PC-9 (cell line): Measurements from ENCODE around the gene SCRN3. TPM values are rescaled to one million over a fixed set of nuclear protein-coding genes. Genes with fewer than 3 reads are reported as not detected.

Source experiments
- Bru-seq: library from RNA; stranded (reverse); fragments of 400-500 nt; gene quantifications from one replicate; lab custom pipeline; 2021; lab: Mats Ljungman, UMichigan
- BruChase-seq, 2 experiments: library from RNA; stranded (reverse); fragments of 400-500 nt; gene quantifications; one replicate each; lab custom pipeline; 2021; lab: Mats Ljungman, UMichigan
- BruUV-seq: library from RNA; stranded (reverse); fragments of 400-500 nt; replicated peaks from 2 replicates; lab custom pipeline; 2021; lab: Mats Ljungman, UMichigan
- CTCF ChIA-PET: fragments of 300-600 bp; sonication (Branson Sonifier 250); formaldehyde crosslinking; loops from one replicate; lab custom pipeline; 2022; ENCODE audit warnings: antibody characterized with exemption; lab: Charles Lee
- POLR2A ChIA-PET: fragments of 300-600 bp; sonication (Branson Sonifier 250); formaldehyde crosslinking; loops from one replicate; lab custom pipeline; 2022; ENCODE audit warnings: antibody characterized with exemption; ENCODE audit not compliant: unreplicated experiment; lab: Charles Lee
- DNase-seq, 2 experiments: peaks; one replicate each; pipeline versions ENCODE4 v3.0.0 to v3.0.0-alpha.2; 2015 to 2022; ENCODE audit warnings: mixed read lengths in 1 of 2
- H2AFZ ChIP-seq: fragments of 200-600 bp; sonication (generic); 2 replicates; pipeline ENCODE4 v1.8.1; 2017; ENCODE audit warnings: antibody characterized with exemption
- H3F3A ChIP-seq: fragments of 200-600 bp; sonication (generic); 2 replicates; pipeline ENCODE4 v1.8.1; 2017; ENCODE audit warnings: antibody characterized with exemption, mild to moderate bottlenecking, low read depth; ENCODE audit not compliant: insufficient read depth
- H3K27ac ChIP-seq: fragments of 200-600 bp; sonication (generic); 2 replicates; pipeline ENCODE4 v1.6.1; 2016; ENCODE audit warnings: mixed run types
- H3K27me3 ChIP-seq: fragments of 200-600 bp; sonication (generic); 2 replicates; pipeline ENCODE4 v1.6.1; 2016; ENCODE audit warnings: low read depth, mixed run types; ENCODE audit not compliant: insufficient read depth
- H3K36me3 ChIP-seq: fragments of 200-600 bp; sonication (generic); 2 replicates; pipeline ENCODE4 v1.6.1; 2016; ENCODE audit warnings: low read depth, mixed run types
- H3K4me1 ChIP-seq: fragments of 200-600 bp; sonication (generic); replicated peaks from 2 replicates; pipeline ENCODE4 v1.6.1; 2016; ENCODE audit warnings: mixed run types; ENCODE audit not compliant: insufficient read depth
- H3K4me2 ChIP-seq: fragments of 200-600 bp; sonication (generic); 2 replicates; pipeline ENCODE4 v1.6.1; 2017; ENCODE audit warnings: mixed run types
- H3K4me3 ChIP-seq: fragments of 200-600 bp; sonication (generic); 2 replicates; pipeline ENCODE4 v1.6.1; 2016; ENCODE audit warnings: mixed run types
- H3K79me2 ChIP-seq: fragments of 200-600 bp; sonication (generic); 2 replicates; pipeline ENCODE4 v1.6.1; 2017; ENCODE audit warnings: low read depth, mixed run types
- H3K9me2 ChIP-seq: fragments of 200-600 bp; sonication (generic); 2 replicates; pipeline ENCODE4 v1.8.1; 2017; ENCODE audit warnings: mild to moderate bottlenecking; ENCODE audit not compliant: insufficient read depth
- H3K9me3 ChIP-seq: fragments of 200-600 bp; sonication (generic); 2 replicates; pipeline ENCODE4 v1.8.1; 2016; ENCODE audit warnings: low read depth; ENCODE audit not compliant: insufficient read depth
- H4K20me1 ChIP-seq: fragments of 200-600 bp; sonication (generic); 2 replicates; pipeline ENCODE4 v1.8.1; 2017; ENCODE audit not compliant: insufficient read depth
- CTCF ChIP-seq: fragments of 200-600 bp; sonication (generic); conservative IDR thresholded peaks from 2 replicates; pipeline ENCODE4 v1.6.1; 2017; ENCODE audit warnings: mixed run types, antibody characterized with exemption, mild to moderate bottlenecking, moderate library complexity
- EZH2 ChIP-seq: fragments of 200-600 bp; sonication (generic); IDR thresholded peaks from 2 replicates; pipeline ENCODE4 v1.8.0; 2017; ENCODE audit warnings: antibody characterized with exemption, low read depth
- intact Hi-C: fragments of 100-400 bp; cut with micrococcal nuclease; formaldehyde crosslinking; loops from one replicate; pipeline ENCODE4 v1.10.0; 2022; ENCODE audit not compliant: unreplicated experiment
- long read RNA-seq: library from polyadenylated mRNA; stranded (forward); transcript quantifications from one replicate; pipeline ENCODE4 v2.0.0, GENCODE V29; 2022
- total RNA-seq: library from RNA; stranded (reverse); gene quantifications from 2 replicates; pipeline ENCODE4 v1.2.3, GENCODE V29; 2021

The SCRN3 gene
- total RNA-seq (26.9 and 28.7 TPM in 2 replicates), Bru-seq, nascent RNA (percentile 62 among the genes with signal in this experiment), BruChase-seq, experiment 1, labeled RNA remaining after a 2-hour chase (percentile 65 among the genes with signal in this experiment), BruChase-seq, experiment 2, labeled RNA remaining after a 6-hour chase (percentile 58 among the genes with signal in this experiment)
- long read RNA-seq, transcript SCRN3-201 (8 exons, 3,037 nt) = major isoform, 9 of 29 reads
- long read RNA-seq, partial matches to known transcripts = 5 of 29 reads
- long read RNA-seq, other reads (novel, unspliced or antisense) = 15 of 29 reads

- H4K20me1 ChIP-seq = peaks cover 13% of the 10 kb centered on the region; the same call in 1 of the 2 replicates
- intact Hi-C loops = loop anchor here (1.0 to 5.0 kb wide), 2 partner anchors 47 to 152 kb away; no protein-coding TSS in a partner anchor
- peak within 1 kb of the TSS; percentile 95 for H3K4me2 ChIP-seq
- TSS peak; percentile 32 for BruUV-seq
- peak within 1 kb of the TSS; percentile 40 for H3K27ac ChIP-seq
- no peaks in the 10 kb centered on the region for H3K9me3 ChIP-seq
- H2AFZ ChIP-seq = peak within 1 kb of the TSS; percentile 93
- TF ChIP-seq CTCF (no peak), EZH2 (no peak)
- peak; percentile 88 to 91 for DNase-seq
- ChIA-PET POLR2A (interaction anchor here (0.6 to 0.9 kb wide), 5 partner anchors 26 to 936 kb away, joined by 3 to 8 read pairs (median 5); no protein-coding TSS in a partner anchor), CTCF (interaction anchor here (0.6 to 2.8 kb wide), 4 partner anchors 67 to 1650 kb away, joined by 3 to 15 read pairs (median 5); no protein-coding TSS in a partner anchor)
- peaks cover 51% of the 10 kb centered on the region for H3K79me2 ChIP-seq
- peaks cover 29% of the 10 kb centered on the region for H3F3A ChIP-seq
- no peaks in the 10 kb centered on the region for H3K9me2 ChIP-seq
- H3K27me3 ChIP-seq = no peaks in the 10 kb centered on the region
- peak within 1 kb of the TSS; percentile 81 for H3K4me3 ChIP-seq
- 0 out of 2 replicates have a peak, but pooled peaks cover 11% of the 10 kb centered on the region for H3K36me3 ChIP-seq
- H3K4me1 ChIP-seq = peaks cover 27% of the 10 kb centered on the region
Observed at GRCh38 chr2:174395284-174395968, at the start of gene SCRN3. TSS of gene SCRN3 (plus strand) at chr2:174395730. CDS start at chr2:174398284, 2,554 bp downstream.

- no peak overlapping the region for H3K27ac ChIP-seq
- no peak overlapping the region for H2AFZ ChIP-seq
- BruUV-seq = no TSS peak
- no peaks in the 10 kb centered on the region for H4K20me1 ChIP-seq
- POLR2A ChIA-PET = no interaction called here
- no peak overlapping the region for H3K4me3 ChIP-seq
- H3K79me2 ChIP-seq = no peaks in the 10 kb centered on the region
- CTCF ChIA-PET = interaction anchor here (0.7 to 1.2 kb wide), 3 partner anchors 147 to 948 kb away, joined by 3 to 6 read pairs (median 4); no protein-coding TSS in a partner anchor
- no peaks in the 10 kb centered on the region for H3K9me2 ChIP-seq
- intact Hi-C loops = no loop called here
- no peaks in the 10 kb centered on the region for H3K27me3 ChIP-seq
- H3K9me3 ChIP-seq = no peaks in the 10 kb centered on the region
- TF ChIP-seq EZH2 (no peak), CTCF (peak; percentile 78)
- no peak overlapping the region for H3K4me2 ChIP-seq
- DNase-seq = no peak
- peaks cover 4% of the 10 kb centered on the region; the same call in 1 of the 2 replicates for H3F3A ChIP-seq
- no peaks in the 10 kb centered on the region for H3K4me1 ChIP-seq
- peaks cover 17% of the 10 kb centered on the region for H3K36me3 ChIP-seq
Observed at GRCh38 chr2:174350018-174350417, 45.5 kb upstream of the SCRN3 start.

GRCh38 chr2:174350593-174351181 lies 44.8 kb upstream of the SCRN3 start:
- Histone ChIP-seq H3K4me3 (no peak overlapping the region), H3K27ac (no peak overlapping the region), H3K9me2 (no peaks in the 10 kb centered on the region), H3K4me2 (no peak overlapping the region), H3K36me3 (peaks cover 17% of the 10 kb centered on the region), H4K20me1 (no peaks in the 10 kb centered on the region), H2AFZ (no peak overlapping the region), H3F3A (no peaks in the 10 kb centered on the region), H3K4me1 (no peaks in the 10 kb centered on the region), H3K27me3 (no peaks in the 10 kb centered on the region), H3K79me2 (no peaks in the 10 kb centered on the region), H3K9me3 (no peaks in the 10 kb centered on the region)
- intact Hi-C loops = no loop called here
- no peak for DNase-seq
- ChIA-PET CTCF (interaction anchor here (0.5 to 1.2 kb wide), 5 partner anchors 148 to 1537 kb away, joined by 3 to 6 read pairs (median 4); no protein-coding TSS in a partner anchor), POLR2A (no interaction called here)
- no peak for TF ChIP-seq EZH2
- TF ChIP-seq CTCF = no peak
- no TSS peak for BruUV-seq
